AG10803 (cell line): ENCODE data around the gene FRMD4B.

Experiments
- DNase-seq: peaks from one replicate; pipeline ENCODE4 v3.0.0; 2010; ENCODE audit warnings: low read depth
- H3K4me3 ChIP-seq: 2 replicates; pipeline ENCODE4 v1.5.1; 2011; ENCODE audit warnings: mild to moderate bottlenecking, low read length, control low read depth
- TF ChIP-seq, protein P1 (sequence below): conservative IDR thresholded peaks from 2 replicates; pipeline ENCODE4 v1.5.1; 2011; ENCODE audit warnings: mild to moderate bottlenecking, low read length, control low read depth, inconsistent platforms

The FRMD4B gene

GRCh38 chr3:69368129-69368741, 17.7 kb downstream of the FRMD4B start:
- no peak overlapping the region for H3K4me3 ChIP-seq
- TF ChIP-seq, protein P1, sequence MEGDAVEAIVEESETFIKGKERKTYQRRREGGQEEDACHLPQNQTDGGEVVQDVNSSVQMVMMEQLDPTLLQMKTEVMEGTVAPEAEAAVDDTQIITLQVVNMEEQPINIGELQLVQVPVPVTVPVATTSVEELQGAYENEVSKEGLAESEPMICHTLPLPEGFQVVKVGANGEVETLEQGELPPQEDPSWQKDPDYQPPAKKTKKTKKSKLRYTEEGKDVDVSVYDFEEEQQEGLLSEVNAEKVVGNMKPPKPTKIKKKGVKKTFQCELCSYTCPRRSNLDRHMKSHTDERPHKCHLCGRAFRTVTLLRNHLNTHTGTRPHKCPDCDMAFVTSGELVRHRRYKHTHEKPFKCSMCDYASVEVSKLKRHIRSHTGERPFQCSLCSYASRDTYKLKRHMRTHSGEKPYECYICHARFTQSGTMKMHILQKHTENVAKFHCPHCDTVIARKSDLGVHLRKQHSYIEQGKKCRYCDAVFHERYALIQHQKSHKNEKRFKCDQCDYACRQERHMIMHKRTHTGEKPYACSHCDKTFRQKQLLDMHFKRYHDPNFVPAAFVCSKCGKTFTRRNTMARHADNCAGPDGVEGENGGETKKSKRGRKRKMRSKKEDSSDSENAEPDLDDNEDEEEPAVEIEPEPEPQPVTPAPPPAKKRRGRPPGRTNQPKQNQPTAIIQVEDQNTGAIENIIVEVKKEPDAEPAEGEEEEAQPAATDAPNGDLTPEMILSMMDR, result no peak
- peak; percentile 68 for DNase-seq

GRCh38 chr3:69367586-69367985, 18.3 kb downstream of the FRMD4B start:
- DNase-seq, result no peak
- TF ChIP-seq, protein P1, result no peak
- H3K4me3 ChIP-seq, result no peak overlapping the region

GRCh38 chr3:69364354-69364753, 21.5 kb downstream of the FRMD4B start:
- peak; percentile 54 for DNase-seq

DNA sequence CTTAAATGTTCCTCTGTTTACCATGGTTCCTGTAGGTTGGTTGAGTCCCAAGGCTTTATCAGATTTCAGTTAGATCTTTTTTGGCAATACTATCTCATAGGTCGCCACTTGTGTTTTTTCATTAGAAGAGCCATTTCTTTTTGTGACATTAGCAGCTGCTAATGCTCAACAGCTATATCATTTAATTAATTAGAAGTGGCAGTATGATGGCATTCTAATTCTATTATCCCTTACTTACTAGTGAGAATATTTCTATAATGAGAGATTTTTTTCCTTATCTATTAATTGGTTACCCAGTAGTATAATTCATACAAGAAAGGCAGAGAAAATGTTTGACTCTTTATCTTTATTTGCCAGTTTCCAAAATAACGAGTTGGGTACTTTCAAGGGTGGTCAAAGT, 25.2 kb downstream of the FRMD4B start:
- H3K4me3 ChIP-seq, result no peak overlapping the region
- TF ChIP-seq, protein P1, result no peak
- DNase-seq, result no peak

More at GRCh38 chr3:69364354-69364753, 21.5 kb downstream of the FRMD4B start:
- no peak overlapping the region for H3K4me3 ChIP-seq
- TF ChIP-seq, protein P1, result no peak

- DNase-seq, result no peak
- TF ChIP-seq, protein P1, result no peak
- no peak overlapping the region for H3K4me3 ChIP-seq
These were observed 26.0 kb downstream of the FRMD4B start for GRCh38 chr3:69359916-69360315.

DNA sequence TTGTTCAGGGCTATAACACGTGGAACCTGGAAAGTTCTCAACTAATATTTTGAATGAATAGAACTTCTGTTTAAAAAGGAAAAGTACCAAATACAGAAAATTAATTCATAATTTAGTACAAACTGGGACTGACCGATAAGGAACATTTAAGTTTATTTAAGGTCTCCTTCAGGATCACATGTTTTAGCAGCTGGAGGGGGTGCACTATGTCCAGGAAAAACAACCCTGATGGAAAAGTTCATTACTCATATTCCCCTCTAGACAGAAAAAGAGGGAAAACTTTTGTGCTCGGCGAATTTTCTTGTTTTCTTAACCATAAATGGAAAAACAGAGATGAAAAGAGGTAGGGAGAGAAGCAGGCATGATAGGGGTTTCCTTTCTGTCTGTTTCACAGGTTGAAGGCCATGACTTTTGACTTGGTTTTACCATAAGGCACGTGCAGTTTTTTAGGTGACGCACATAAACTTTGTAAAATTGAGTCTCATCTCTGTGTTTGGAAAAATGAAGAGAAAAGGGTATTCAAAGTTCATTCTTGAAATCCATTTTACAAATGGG, 26.5 kb downstream of the FRMD4B start:
- TF ChIP-seq, protein P1, result no peak
- H3K4me3 ChIP-seq, result no peak overlapping the region

GRCh38 chr3:69357196-69357595, 28.7 kb downstream of the FRMD4B start:
- H3K4me3 ChIP-seq, result no peak overlapping the region
- TF ChIP-seq, protein P1, result no peak
- DNase-seq, result no peak

More for the DNA sequence above, 26.5 kb downstream of the FRMD4B start:
- no peak for DNase-seq
